Measurements from ENCODE around the gene ADCY6. TPM values are rescaled to one million over a fixed set of nuclear protein-coding genes. Genes with fewer than 3 reads are reported as not detected.

Gene ADCY6
- total RNA-seq, 1 donor from 2014 or later: 69.2 TPM

GRCh38 chr12:48781750-48782456 is 7.0 kb downstream of the ADCY6 start:
- TF ChIP-seq, protein P1, sequence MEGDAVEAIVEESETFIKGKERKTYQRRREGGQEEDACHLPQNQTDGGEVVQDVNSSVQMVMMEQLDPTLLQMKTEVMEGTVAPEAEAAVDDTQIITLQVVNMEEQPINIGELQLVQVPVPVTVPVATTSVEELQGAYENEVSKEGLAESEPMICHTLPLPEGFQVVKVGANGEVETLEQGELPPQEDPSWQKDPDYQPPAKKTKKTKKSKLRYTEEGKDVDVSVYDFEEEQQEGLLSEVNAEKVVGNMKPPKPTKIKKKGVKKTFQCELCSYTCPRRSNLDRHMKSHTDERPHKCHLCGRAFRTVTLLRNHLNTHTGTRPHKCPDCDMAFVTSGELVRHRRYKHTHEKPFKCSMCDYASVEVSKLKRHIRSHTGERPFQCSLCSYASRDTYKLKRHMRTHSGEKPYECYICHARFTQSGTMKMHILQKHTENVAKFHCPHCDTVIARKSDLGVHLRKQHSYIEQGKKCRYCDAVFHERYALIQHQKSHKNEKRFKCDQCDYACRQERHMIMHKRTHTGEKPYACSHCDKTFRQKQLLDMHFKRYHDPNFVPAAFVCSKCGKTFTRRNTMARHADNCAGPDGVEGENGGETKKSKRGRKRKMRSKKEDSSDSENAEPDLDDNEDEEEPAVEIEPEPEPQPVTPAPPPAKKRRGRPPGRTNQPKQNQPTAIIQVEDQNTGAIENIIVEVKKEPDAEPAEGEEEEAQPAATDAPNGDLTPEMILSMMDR (IDR thresholded peaks at IDR 0.05; ENCODE audit: unreplicated experiment): no peak
- H3K27ac Mint-ChIP-seq: no peak overlapping the region
- peaks cover 7% of the 10 kb centered on the region for H3K4me1 Mint-ChIP-seq
- H3K27me3 Mint-ChIP-seq (ENCODE audit: low read depth): no peaks in the 10 kb centered on the region
- no peak overlapping the region for H3K4me3 Mint-ChIP-seq
- DNase-seq (ENCODE audit: low spot score in 2 of 2, unreplicated experiment in 2 of 2): no peak
- H3K9me3 Mint-ChIP-seq: no peaks in the 10 kb centered on the region
- peaks cover 7% of the 10 kb centered on the region for H3K36me3 Mint-ChIP-seq

- Mint-ChIP-seq H3K27me3 (ENCODE audit: low read depth) (no peaks in the 10 kb centered on the region), H3K4me1 (peaks cover 3% of the 10 kb centered on the region), H3K36me3 (peaks cover 9% of the 10 kb centered on the region), H3K9me3 (no peaks in the 10 kb centered on the region), H3K4me3 (no peak overlapping the region), H3K27ac (peak overlapping the region; percentile 64)
- TF ChIP-seq, protein P1 (IDR thresholded peaks at IDR 0.05; ENCODE audit: unreplicated experiment): no peak
- no peak for DNase-seq (ENCODE audit: low spot score in 2 of 2, unreplicated experiment in 2 of 2)
Observed at GRCh38 chr12:48780381-48781025, 8.4 kb downstream of the ADCY6 start.

DNA sequence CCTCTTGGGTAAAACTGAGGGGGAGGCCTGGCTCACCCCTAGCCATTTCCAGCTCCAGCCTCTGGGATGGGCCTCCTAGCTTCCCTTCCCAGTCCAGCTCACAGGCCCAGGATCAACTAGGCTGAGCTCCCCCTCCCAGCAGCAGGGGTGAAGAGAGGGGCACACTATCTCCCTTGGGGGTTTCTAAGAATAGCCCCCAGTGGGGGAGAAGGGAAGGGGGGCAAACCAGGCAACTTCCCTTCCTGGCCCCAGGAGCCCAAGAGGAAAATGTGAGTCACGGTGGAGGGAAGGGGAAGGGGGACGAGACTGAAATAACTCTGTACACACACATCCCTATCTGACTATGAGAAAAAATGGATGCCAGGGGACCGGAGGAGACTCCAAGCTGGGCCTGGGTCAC is 9.0 kb downstream of the ADCY6 start:
- Mint-ChIP-seq H3K4me1 (peaks cover 3% of the 10 kb centered on the region), H3K27me3 (ENCODE audit: low read depth) (no peaks in the 10 kb centered on the region), H3K4me3 (no peak overlapping the region), H3K27ac (peak overlapping the region; percentile 64), H3K9me3 (no peaks in the 10 kb centered on the region), H3K36me3 (peaks cover 12% of the 10 kb centered on the region)
- TF ChIP-seq, protein P1 (IDR thresholded peaks at IDR 0.05; ENCODE audit: unreplicated experiment): no peak
- DNase-seq (ENCODE audit: low spot score in 2 of 2, unreplicated experiment in 2 of 2): no peak

GRCh38 chr12:48777501-48778400 is 11.1 kb downstream of the ADCY6 start:
- Mint-ChIP-seq H3K27me3 (ENCODE audit: low read depth) (no peaks in the 10 kb centered on the region), H3K4me3 (no peak overlapping the region), H3K9me3 (no peaks in the 10 kb centered on the region), H3K36me3 (peaks cover 20% of the 10 kb centered on the region), H3K4me1 (peaks cover 3% of the 10 kb centered on the region), H3K27ac (no peak overlapping the region)
- DNase-seq (ENCODE audit: low spot score in 2 of 2, unreplicated experiment in 2 of 2): no peak
- TF ChIP-seq, protein P1 (IDR thresholded peaks at IDR 0.05; ENCODE audit: unreplicated experiment): no peak

DNA sequence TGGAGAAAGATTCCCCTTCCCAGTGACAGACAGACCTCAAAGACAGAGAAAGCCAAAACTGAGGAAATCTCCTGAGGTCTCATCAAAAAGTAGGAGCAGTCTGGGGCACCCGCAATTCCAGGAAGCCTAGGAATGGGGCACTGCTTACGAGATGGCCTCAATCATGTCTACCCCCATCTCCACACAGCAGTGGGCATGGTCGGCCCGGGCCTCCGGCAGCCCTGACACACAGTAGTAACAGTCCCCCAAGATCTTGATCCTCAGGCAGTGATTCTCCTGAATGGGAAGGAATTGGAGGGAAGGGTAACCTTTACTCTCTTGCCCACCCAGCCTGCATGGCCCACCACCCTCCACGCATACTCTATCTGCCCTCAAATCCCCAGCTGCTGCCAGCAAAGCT is 11.9 kb downstream of the ADCY6 start:
- DNase-seq (ENCODE audit: low spot score in 2 of 2, unreplicated experiment in 2 of 2): no peak
- TF ChIP-seq, protein P1 (IDR thresholded peaks at IDR 0.05; ENCODE audit: unreplicated experiment): no peak
- Mint-ChIP-seq H3K4me3 (no peak overlapping the region), H3K27ac (no peak overlapping the region), H3K4me1 (peaks cover 3% of the 10 kb centered on the region), H3K36me3 (peaks cover 22% of the 10 kb centered on the region), H3K27me3 (ENCODE audit: low read depth) (no peaks in the 10 kb centered on the region), H3K9me3 (no peaks in the 10 kb centered on the region)
